GM19452 (cell line): ENCODE results near the gene P2RX1.

Source experiments
- ATAC-seq: cut with Tn5 transposase; IDR thresholded peaks from one replicate; pipeline ENCODE4 v1.9.1; 2021; ENCODE audit not compliant: unreplicated experiment

P2RX1 gene

GRCh38 chr17:3889325-3890012 is 26.8 kb downstream of the P2RX1 start:
- ATAC-seq = no peak

- no peak for ATAC-seq
Observed at GRCh38 chr17:3888343-3889171, 27.7 kb downstream of the P2RX1 start.

- ATAC-seq = no peak
Observed at GRCh38 chr17:3887804-3888203, 28.5 kb downstream of the P2RX1 start.

GRCh38 chr17:3887394-3887793 is 28.9 kb downstream of the P2RX1 start:
- no peak for ATAC-seq

GRCh38 chr17:3886776-3887175 is 29.5 kb downstream of the P2RX1 start:
- no peak for ATAC-seq

GRCh38 chr17:3885970-3886369 is 30.3 kb downstream of the P2RX1 start:
- no peak for ATAC-seq

GRCh38 chr17:3885271-3885670 is 31.0 kb downstream of the P2RX1 start:
- ATAC-seq = no peak

GRCh38 chr17:3884188-3884587 is 32.1 kb downstream of the P2RX1 start:
- no peak for ATAC-seq

GRCh38 chr17:3882276-3882675 is 34.0 kb downstream of the P2RX1 start:
- ATAC-seq = no peak

- ATAC-seq = no peak
Observed at GRCh38 chr17:3880983-3881382, 35.3 kb downstream of the P2RX1 start.

- no peak for ATAC-seq
Observed at GRCh38 chr17:3879591-3880417, 36.5 kb downstream of the P2RX1 start.

GRCh38 chr17:3879186-3879585 is 37.1 kb downstream of the P2RX1 start:
- ATAC-seq = no peak

GRCh38 chr17:3877220-3877619 is 39.0 kb downstream of the P2RX1 start:
- no peak for ATAC-seq

GRCh38 chr17:3875317-3875716 is 40.9 kb downstream of the P2RX1 start:
- no peak for ATAC-seq

GRCh38 chr17:3873862-3874261 is 42.4 kb downstream of the P2RX1 start:
- ATAC-seq = no peak

GRCh38 chr17:3870871-3871306 is 45.4 kb downstream of the P2RX1 start:
- no peak for ATAC-seq

- ATAC-seq = no peak
Observed at GRCh38 chr17:3867606-3868005, 48.7 kb downstream of the P2RX1 start.

- no peak for ATAC-seq
Observed at GRCh38 chr17:3867106-3867505, 49.2 kb downstream of the P2RX1 start.

- ATAC-seq = no peak
Observed at GRCh38 chr17:3866276-3866675, 50.0 kb downstream of the P2RX1 start.

- no peak for ATAC-seq
Observed at GRCh38 chr17:3865176-3865575, 51.1 kb downstream of the P2RX1 start.

- ATAC-seq = no peak
Observed at GRCh38 chr17:3864534-3864933, 51.7 kb downstream of the P2RX1 start.
